Tibial nerve (tissue), 4 donors: ENCODE results near the gene RAB6B.

ENCODE experiments used
- CTCF ChIP-seq, 5 experiments: fragments of 200-600 bp in 3 of 5; fragments of 450-650 bp in 2 of 5; sonication (generic) in 3 of 5; IDR thresholded peaks; one replicate each; pipeline ENCODE4 v1.5.1; 2016 to 2019; ENCODE audit warnings: antibody characterized with exemption in 5 of 5, mild to moderate bottlenecking in 3 of 5, moderate library complexity in 2 of 5
- EP300 ChIP-seq, 2 donors: sonication (generic); formaldehyde crosslinking; IDR thresholded peaks; one replicate each; pipeline ENCODE4 v1.6.1; 2017; ENCODE audit warnings: antibody characterized with exemption in 2 of 2, mild to moderate bottlenecking in 1 of 2
- POLR2A ChIP-seq, 2 donors: fragments of 450-650 bp; IDR thresholded peaks; one replicate each; pipeline ENCODE4 v1.6.1; 2017; ENCODE audit warnings: antibody characterized with exemption in 2 of 2, mild to moderate bottlenecking in 2 of 2, moderate library complexity in 2 of 2

- TF ChIP-seq CTCF (IDR thresholded peaks at IDR 0.05) (no peak), EP300 (IDR thresholded peaks at IDR 0.05) (no peak), POLR2A (IDR thresholded peaks at IDR 0.05) (no peak)
Observed at GRCh38 chr3:133855002-133855370, 40.7 kb downstream of the RAB6B start.
